ENCODE results near the gene ASTN2. TPM values are rescaled to one million over a fixed set of nuclear protein-coding genes. Genes with fewer than 3 reads are reported as not detected.

The ASTN2 gene
- total and polyA plus RNA-seq, 2 donors (not counting 3 experiments of a cell fraction or from before 2014, with no cell fraction given) = 1.0 to 1.9 TPM

- H3K4me3 ChIP-seq (replicated peaks in 1 of 3; ENCODE audit: insufficient read depth in 1 of 3, low read depth in 1 of 3, low read length in 3 of 3) = no peak overlapping the region
- H2AFZ ChIP-seq (ENCODE audit: low read depth, low read length) = no peak overlapping the region
- H3K9me1 ChIP-seq (replicated peaks; ENCODE audit: control insufficient read depth, extremely low read depth, insufficient read depth, low read length) = no peaks in the 10 kb centered on the region
- H4K20me1 ChIP-seq (replicated peaks; ENCODE audit: control insufficient read depth, extremely low read depth, insufficient read depth, low read length) = no peaks in the 10 kb centered on the region
- no peaks in the 10 kb centered on the region for H3K9me3 ChIP-seq (replicated peaks; ENCODE audit: control insufficient read depth, insufficient read depth, low read length)
- CTCF ChIA-PET = no interaction called here
- no TSS peak for BruUV-seq (replicated peaks)
- intact Hi-C loops (cut with micrococcal nuclease) (no loop called here), dilution Hi-C loops (cut with MboI; ENCODE audit: extremely low pct_ligation_motif_present, low sequenced_read_pairs) (no loop called here)
- H3K27me3 ChIP-seq (ENCODE audit: control insufficient read depth in 2 of 2, insufficient read depth in 2 of 2, low read length in 2 of 2) = no peaks in the 10 kb centered on the region
- H3K4me1 ChIP-seq (ENCODE audit: control insufficient read depth, extremely low read depth, insufficient read depth, low read length) = no peaks in the 10 kb centered on the region
- DNase-seq (ENCODE audit: low read depth, low spot score) (no peak), FAIRE-seq (no peak)
- POLR2A ChIA-PET = no interaction called here
- no peaks in the 10 kb centered on the region for H3K79me2 ChIP-seq (ENCODE audit: control insufficient read depth, insufficient read depth, low read length)
- H3K27ac ChIP-seq (ENCODE audit: insufficient read depth, low read depth, low read length) = no peak overlapping the region
- H3K9ac ChIP-seq (replicated peaks; ENCODE audit: extremely low read depth, insufficient read depth, low read length) = no peak overlapping the region
- H3K4me2 ChIP-seq (ENCODE audit: insufficient read depth, low read length) = no peak overlapping the region
- TF ChIP-seq EZH2 (IDR thresholded peaks at IDR 0.05; ENCODE audit: borderline replicate concordance, low read depth, low read length, severe bottlenecking) = no peak
- TF ChIP-seq GATA2 (IDR thresholded peaks at IDR 0.05; ENCODE audit: insufficient read depth, insufficient read length, low read depth, low read length) = no peak
- TF ChIP-seq FOS (IDR thresholded peaks at IDR 0.05; ENCODE audit: borderline replicate concordance, insufficient read depth, low read length) = no peak
- no peak for TF ChIP-seq MYC (IDR thresholded peaks at IDR 0.05; ENCODE audit: low read depth, low read length)
- TF ChIP-seq JUN (IDR thresholded peaks at IDR 0.05; ENCODE audit: borderline replicate concordance, insufficient read depth, insufficient read length, low read depth) = no peak
- no peak for TF ChIP-seq POLR2A (IDR thresholded peaks at IDR 0.05; ENCODE audit: low read depth, low read length)
- no peak for TF ChIP-seq MAX (IDR thresholded peaks at IDR 0.05; ENCODE audit: insufficient read depth, insufficient read length)
- TF ChIP-seq CTCF (IDR thresholded peaks at IDR 0.05; ENCODE audit: extremely low read depth in 1 of 2, insufficient read depth in 1 of 2, low read depth in 1 of 2, low read length in 2 of 2) = no peak
- TF ChIP-seq POLR2AphosphoS5 (IDR thresholded peaks at IDR 0.05; ENCODE audit: insufficient read depth, low read depth, low read length) = no peak
- H3K36me3 ChIP-seq (ENCODE audit: control insufficient read depth in 2 of 2, extremely low read depth in 1 of 2, insufficient read depth in 2 of 2, low read length in 2 of 2) = no peaks in the 10 kb centered on the region
These were observed 414.0 kb downstream of the ASTN2 start for GRCh38 chr9:117000834-117001233.

Data from endothelial cell of umbilical vein (primary cell).